Measurements from ENCODE around the gene CBFA2T2. TPM values are rescaled to one million over a fixed set of nuclear protein-coding genes. Genes with fewer than 3 reads are reported as not detected.

The CBFA2T2 gene
- total RNA-seq, 1 donor, result 15.1 TPM

- DNase-seq (ENCODE audit: low read depth in 2 of 3, low spot score in 2 of 3), result no peak
Measured at GRCh38 chr20:33660685-33661058, 170.8 kb downstream of the CBFA2T2 start.

- no peak for DNase-seq (ENCODE audit: low read depth in 2 of 3, low spot score in 2 of 3)
Measured at GRCh38 chr20:33662172-33662571, 172.3 kb downstream of the CBFA2T2 start, which contains the start of gene C20orf144. TSS of gene C20orf144 (plus strand) at chr20:33662327. CDS start at chr20:33662346, 19 bp downstream.

- DNase-seq (ENCODE audit: low read depth in 2 of 3, low spot score in 2 of 3), result peak; percentile 60 to 79 (median 75)
Measured at GRCh38 chr20:33663161-33664084, 173.5 kb downstream of the CBFA2T2 start.

GRCh38 chr20:33664085-33664761, 174.3 kb downstream of the CBFA2T2 start:
- no peak for DNase-seq (ENCODE audit: low read depth in 2 of 3, low spot score in 2 of 3)

- no peak for DNase-seq (ENCODE audit: low read depth in 2 of 3, low spot score in 2 of 3)
Measured at GRCh38 chr20:33664762-33665144, 174.9 kb downstream of the CBFA2T2 start.

- DNase-seq (ENCODE audit: low read depth in 2 of 3, low spot score in 2 of 3), result peak; percentile 46 to 99 (median 96)
Measured at GRCh38 chr20:33666293-33667244, 176.7 kb downstream of the CBFA2T2 start, which contains the start of gene ACTL10. TSS of gene ACTL10 (plus strand) at chr20:33666943. CDS start at chr20:33667498, 555 bp downstream.

- DNase-seq (ENCODE audit: low read depth in 2 of 3, low spot score in 2 of 3), result peak in 1 of 3 donors; percentile 14
Measured at GRCh38 chr20:33667245-33667675, 177.4 kb downstream of the CBFA2T2 start.

- peak; percentile 62 to 73 (median 67) for DNase-seq (ENCODE audit: low read depth in 2 of 3, low spot score in 2 of 3)
Measured at GRCh38 chr20:33667676-33668465, 178.0 kb downstream of the CBFA2T2 start.

- DNase-seq (ENCODE audit: low read depth in 2 of 3, low spot score in 2 of 3), result no peak
Measured at GRCh38 chr20:33668466-33669155, 178.7 kb downstream of the CBFA2T2 start.

GRCh38 chr20:33669224-33669623, 179.3 kb downstream of the CBFA2T2 start:
- no peak for DNase-seq (ENCODE audit: low read depth in 2 of 3, low spot score in 2 of 3)

GRCh38 chr20:33669873-33670640, 180.2 kb downstream of the CBFA2T2 start:
- no peak for DNase-seq (ENCODE audit: low read depth in 2 of 3, low spot score in 2 of 3)

GRCh38 chr20:33670715-33671499, 181.0 kb downstream of the CBFA2T2 start:
- no peak for DNase-seq (ENCODE audit: low read depth in 2 of 3, low spot score in 2 of 3)

- DNase-seq (ENCODE audit: low read depth in 2 of 3, low spot score in 2 of 3), result no peak
Measured at GRCh38 chr20:33671573-33672288, 181.8 kb downstream of the CBFA2T2 start.

GRCh38 chr20:33672426-33673113, 182.7 kb downstream of the CBFA2T2 start:
- DNase-seq (ENCODE audit: low read depth in 2 of 3, low spot score in 2 of 3), result no peak

- no peak for DNase-seq (ENCODE audit: low read depth in 2 of 3, low spot score in 2 of 3)
Measured at GRCh38 chr20:33673114-33673409, 183.2 kb downstream of the CBFA2T2 start.
